H9 (cell line): ENCODE data around the gene VSIG10L. TPM values are rescaled to one million over a fixed set of nuclear protein-coding genes. Genes with fewer than 3 reads are reported as not detected.

Experiments used
- DNase-seq: peaks from one replicate; pipeline ENCODE4 v3.0.0-alpha.2; 2017
- H2AFZ ChIP-seq: one replicate; pipeline ENCODE4 v1.6.1; 2013; ENCODE audit warnings: mild to moderate bottlenecking, low read length, control low read depth, moderate library complexity
- H2AK5ac ChIP-seq: 2 replicates; pipeline ENCODE4 v1.6.1; 2013; ENCODE audit warnings: low read length, control low read depth, mixed read lengths; ENCODE audit not compliant: insufficient read length
- H2BK120ac ChIP-seq: one replicate; pipeline ENCODE4 v1.6.1; 2013; ENCODE audit warnings: low read depth, mild to moderate bottlenecking, low read length, control low read depth, inconsistent platforms; ENCODE audit not compliant: poor library complexity, severe bottlenecking
- H2BK12ac ChIP-seq: 2 replicates; pipeline ENCODE4 v1.6.1; 2013; ENCODE audit warnings: low read length, control low read depth, mixed read lengths, low read depth; ENCODE audit not compliant: insufficient read length
- H2BK15ac ChIP-seq: 2 replicates; pipeline ENCODE4 v1.6.1; 2013; ENCODE audit warnings: low read depth, low read length, control low read depth
- H2BK20ac ChIP-seq: one replicate; pipeline ENCODE4 v1.6.1; 2013; ENCODE audit warnings: low read depth, mild to moderate bottlenecking, low read length, control low read depth, inconsistent platforms; ENCODE audit not compliant: poor library complexity, severe bottlenecking
- H2BK5ac ChIP-seq: 2 replicates; pipeline ENCODE4 v1.6.1; 2013; ENCODE audit warnings: low read length, control low read depth, mixed read lengths; ENCODE audit not compliant: insufficient read length
- H3K14ac ChIP-seq: 2 replicates; pipeline ENCODE4 v1.6.1; 2013; ENCODE audit warnings: low read length, control low read depth; ENCODE audit not compliant: insufficient read depth
- H3K18ac ChIP-seq: 2 replicates; pipeline ENCODE4 v1.6.1; 2013; ENCODE audit warnings: low read depth, mild to moderate bottlenecking, mixed read lengths, low read length, control low read depth; ENCODE audit not compliant: insufficient read length
- H3K23ac ChIP-seq: 2 replicates; pipeline ENCODE4 v1.6.1; 2013; ENCODE audit warnings: low read length, control low read depth, mixed read lengths, low read depth; ENCODE audit not compliant: insufficient read length
- H3K23me2 ChIP-seq: 2 replicates; pipeline ENCODE4 v1.6.1; 2013; ENCODE audit warnings: low read depth, mild to moderate bottlenecking, mixed read lengths, low read length, control low read depth; ENCODE audit not compliant: insufficient read length, poor library complexity, severe bottlenecking
- H3K27ac ChIP-seq: 2 replicates; pipeline ENCODE4 v1.5.1; 2013; ENCODE audit warnings: low read length, control low read depth, mixed read lengths, low read depth; ENCODE audit not compliant: insufficient read length
- H3K27me3 ChIP-seq: 2 replicates; pipeline ENCODE4 v1.6.1; 2013; ENCODE audit warnings: low read length, control low read depth, inconsistent platforms; ENCODE audit not compliant: insufficient read depth
- H3K4ac ChIP-seq: 2 replicates; pipeline ENCODE4 v1.6.1; 2013; ENCODE audit warnings: low read depth, mild to moderate bottlenecking, control low read depth, inconsistent platforms, low read length, moderate library complexity
- H3K4me1 ChIP-seq: 2 replicates; pipeline ENCODE4 v1.6.1; 2013; ENCODE audit warnings: low read length, control low read depth, inconsistent platforms; ENCODE audit not compliant: insufficient read depth
- H3K4me2 ChIP-seq: 2 replicates; pipeline ENCODE4 v1.6.1; 2013; ENCODE audit warnings: low read length, control low read depth, mixed read lengths; ENCODE audit not compliant: insufficient read length, insufficient read depth
- H3K56ac ChIP-seq: 2 replicates; pipeline ENCODE4 v1.6.1; 2013; ENCODE audit warnings: low read depth, mild to moderate bottlenecking, mixed read lengths, low read length, control low read depth; ENCODE audit not compliant: insufficient read length
- H3K79me1 ChIP-seq: 2 replicates; pipeline ENCODE4 v1.6.1; 2013; ENCODE audit warnings: low read depth, mild to moderate bottlenecking, moderate library complexity, low read length, control low read depth, inconsistent platforms; ENCODE audit not compliant: insufficient read depth, poor library complexity, severe bottlenecking
- H3K79me2 ChIP-seq: 2 replicates; pipeline ENCODE4 v1.6.1; 2013; ENCODE audit warnings: low read length, control low read depth, inconsistent platforms; ENCODE audit not compliant: insufficient read depth
- H3K9ac ChIP-seq: 2 replicates; pipeline ENCODE4 v1.6.1; 2013; ENCODE audit warnings: low read length, control low read depth, mixed read lengths; ENCODE audit not compliant: insufficient read length; ENCODE audit errors: extremely low read depth
- H3K9me3 ChIP-seq: one replicate; pipeline ENCODE4 v1.6.1; 2013; ENCODE audit warnings: low read depth, low read length, inconsistent platforms; ENCODE audit not compliant: control insufficient read depth
- H3T11ph ChIP-seq: one replicate; pipeline ENCODE4 v1.6.1; 2013; ENCODE audit warnings: mild to moderate bottlenecking, low read length, control low read depth, inconsistent platforms
- H4K20me1 ChIP-seq: one replicate; pipeline ENCODE4 v1.6.1; 2013; ENCODE audit not compliant: control insufficient read depth, insufficient read length, insufficient read depth
- H4K5ac ChIP-seq: 2 replicates; pipeline ENCODE4 v1.6.1; 2013; ENCODE audit warnings: low read depth, mild to moderate bottlenecking, mixed read lengths, low read length, control low read depth; ENCODE audit not compliant: insufficient read length
- H4K8ac ChIP-seq: replicated peaks from 2 replicates; pipeline ENCODE4 v1.6.1; 2013; ENCODE audit warnings: low read length, control low read depth, mixed read lengths, low read depth; ENCODE audit not compliant: insufficient read length
- H4K91ac ChIP-seq: 2 replicates; pipeline ENCODE4 v1.6.1; 2013; ENCODE audit warnings: low read depth, mild to moderate bottlenecking, moderate library complexity, mixed read lengths, low read length, control low read depth; ENCODE audit not compliant: insufficient read length
- H3K27ac Mint-ChIP-seq, 3 experiments: 2 replicates in 2 of 3; 3 replicates in 1 of 3; pipeline ENCODE4 v1.8.0; 2020 to 2021; ENCODE audit warnings: mixed read lengths in 3 of 3, mild to moderate bottlenecking in 1 of 3, moderate library complexity in 1 of 3
- H3K27me3 Mint-ChIP-seq: 2 replicates; pipeline ENCODE4 v1.8.0; 2021; ENCODE audit warnings: low read depth, mild to moderate bottlenecking, moderate library complexity, mixed read lengths
- H3K36me3 Mint-ChIP-seq, 3 experiments: 2 replicates in 2 of 3; 3 replicates in 1 of 3; pipeline ENCODE4 v1.8.0; 2020 to 2021; ENCODE audit warnings: low read depth in 3 of 3, mixed read lengths in 3 of 3; ENCODE audit not compliant: insufficient read depth in 1 of 3
- H3K4me1 Mint-ChIP-seq, 2 experiments: 2 replicates each; pipeline ENCODE4 v1.8.0; 2020; ENCODE audit warnings: mixed read lengths in 2 of 2
- H3K4me3 Mint-ChIP-seq, 2 experiments: 2 replicates in 1 of 2; 3 replicates in 1 of 2; pipeline ENCODE4 v1.8.0; 2020 to 2021; ENCODE audit warnings: mild to moderate bottlenecking in 2 of 2, mixed read lengths in 2 of 2, moderate library complexity in 1 of 2
- H3K9me3 Mint-ChIP-seq, 2 experiments: 2 replicates in 1 of 2; 3 replicates in 1 of 2; pipeline ENCODE4 v1.8.0; 2020; ENCODE audit warnings: mild to moderate bottlenecking in 2 of 2, mixed read lengths in 2 of 2, moderate library complexity in 1 of 2
- CTCF ChIP-seq: fragments of 200-600 bp; sonication (generic); conservative IDR thresholded peaks from 3 replicates; pipeline ENCODE4 v1.8.0; 2021; ENCODE audit warnings: antibody characterized with exemption, mild to moderate bottlenecking
- WGBS: extraction: QIAGEN DNeasy Blood & Tissue Kit; methylation state at CpG from one replicate; pipeline ENCODE4 v1.1.7; 2013; ENCODE audit warnings: missing lambda C conversion rate, low lambda C conversion rate, mixed read lengths; ENCODE audit not compliant: insufficient read length; ENCODE audit errors: extremely low coverage; 5-methylcytosine and 5-hydroxymethylcytosine counted together
- total RNA-seq: library from RNA; stranded (reverse); gene quantifications from 2 replicates; pipeline ENCODE4 v1.2.1, GENCODE V29; 2021

The VSIG10L gene
- total RNA-seq, 1 experiment from 2014 or later: 5.6 TPM

- no peaks in the 10 kb centered on the region for H4K20me1 ChIP-seq
- no peaks in the 10 kb centered on the region for H3K79me2 ChIP-seq
- no peak overlapping the region for H2AFZ ChIP-seq
- H3K27me3 Mint-ChIP-seq: peaks cover 19% of the 10 kb centered on the region
- no peak overlapping the region for H3K56ac ChIP-seq
- H3K27me3 ChIP-seq: no peaks in the 10 kb centered on the region
- H2BK12ac ChIP-seq: no peak overlapping the region
- peaks cover 2 to 8% (median 7%) of the 10 kb centered on the region in 3 experiments; a peak in 4 of 7 replicates for H3K36me3 Mint-ChIP-seq
- H2BK20ac ChIP-seq: no peak overlapping the region
- no peak overlapping the region for H3K9ac ChIP-seq
- peaks cover 6% of the 10 kb centered on the region for H3K23me2 ChIP-seq
- H3K4me1 Mint-ChIP-seq: peaks cover 23 to 29% of the 10 kb centered on the region in 2 experiments
- no peak overlapping the region for H3T11ph ChIP-seq
- H3K27ac Mint-ChIP-seq: peak overlapping the region; percentile 32 to 95 (median 65); a peak in 6 of 7 replicates
- H3K9me3 ChIP-seq: no peaks in the 10 kb centered on the region
- no peaks in the 10 kb centered on the region; a peak in 1 of 5 replicates for H3K9me3 Mint-ChIP-seq
- H4K8ac ChIP-seq: no peak overlapping the region
- H2BK120ac ChIP-seq: no peak overlapping the region
- H3K23ac ChIP-seq: no peak overlapping the region
- H3K79me1 ChIP-seq: no peaks in the 10 kb centered on the region
- no peak overlapping the region for H3K14ac ChIP-seq
- TF ChIP-seq CTCF: no peak
- peaks cover 14% of the 10 kb centered on the region for H3K4me1 ChIP-seq
- H3K18ac ChIP-seq: no peak overlapping the region
- DNase-seq: no peak
- WGBS: no CpG with 5 or more reads among the region's 9 CpGs
- H3K4me2 ChIP-seq: no peak overlapping the region
- H2BK15ac ChIP-seq: no peak overlapping the region
- H3K27ac ChIP-seq: no peak overlapping the region
- H3K4me3 Mint-ChIP-seq: peak overlapping the region in 1 of 2 experiments; percentile 21; a peak in 3 of 5 replicates
- H2BK5ac ChIP-seq: no peak overlapping the region
- no peak overlapping the region for H2AK5ac ChIP-seq
- H3K4ac ChIP-seq: no peak overlapping the region
- H4K5ac ChIP-seq: no peak overlapping the region
- H4K91ac ChIP-seq: no peak overlapping the region
Observed at GRCh38 chr19:51342631-51343569, 961 bp upstream of the VSIG10L start.
